HG02970 (cell line): ENCODE measurements around the gene ZBTB2.
"Not testable (repeated sequence)": the region's sequence is repeated elsewhere in the genome, so short reads cannot be mapped to it uniquely, and the experiment has no call there.

Experiments used
- ATAC-seq: cut with Tn5 transposase; IDR thresholded peaks from one replicate; pipeline ENCODE4 v1.9.1; 2021; ENCODE audit warnings: mild to moderate bottlenecking, moderate library complexity, moderate number of reproducible peaks; ENCODE audit not compliant: unreplicated experiment, low FRiP score

ZBTB2 gene

DNA sequence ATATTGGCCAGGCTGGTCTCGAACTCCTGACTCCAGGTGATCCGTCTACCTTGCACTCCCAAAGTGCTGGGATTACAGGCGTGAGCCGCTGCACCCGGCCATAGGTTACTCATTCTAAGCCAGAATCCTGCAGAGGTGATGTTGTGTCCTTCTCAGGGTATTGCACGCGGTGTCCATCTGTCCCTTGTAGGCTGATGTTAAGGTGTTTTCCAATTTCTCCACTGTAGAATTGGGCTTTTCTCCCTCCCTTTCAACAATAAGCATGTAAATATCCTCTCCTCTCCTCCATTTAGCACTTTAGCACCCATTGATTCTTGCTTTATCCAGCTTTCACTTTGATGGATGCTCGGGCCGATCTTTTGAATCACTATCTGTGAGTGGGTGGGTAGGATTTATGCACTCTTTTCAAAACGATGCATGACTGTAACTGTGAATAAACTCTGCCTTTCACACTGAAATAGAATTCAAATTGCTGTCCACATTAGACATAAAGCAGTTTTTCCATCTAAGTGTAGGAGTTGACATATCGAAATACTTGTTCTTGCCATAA, 52.6 kb downstream of the ZBTB2 start:
- ATAC-seq: no peak

DNA sequence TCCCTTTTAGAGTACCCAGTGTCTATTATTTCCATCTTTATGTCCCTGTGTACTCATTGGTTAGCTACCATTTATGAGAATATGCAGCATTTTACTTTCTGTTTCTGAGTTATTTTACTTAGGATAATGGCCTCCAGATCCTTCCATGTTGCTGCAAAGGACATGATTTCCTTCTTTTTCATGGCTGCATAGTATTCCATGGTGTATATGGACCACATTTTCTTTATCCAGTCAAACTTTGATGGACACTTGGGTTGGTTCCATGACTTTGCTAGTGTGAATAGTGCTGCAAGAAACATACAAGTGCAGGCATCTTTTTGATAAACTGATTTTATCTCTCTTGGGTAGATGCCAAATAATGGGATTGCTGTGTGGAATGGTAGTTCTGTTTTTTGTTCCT, 55.4 kb downstream of the ZBTB2 start:
- no peak for ATAC-seq

DNA sequence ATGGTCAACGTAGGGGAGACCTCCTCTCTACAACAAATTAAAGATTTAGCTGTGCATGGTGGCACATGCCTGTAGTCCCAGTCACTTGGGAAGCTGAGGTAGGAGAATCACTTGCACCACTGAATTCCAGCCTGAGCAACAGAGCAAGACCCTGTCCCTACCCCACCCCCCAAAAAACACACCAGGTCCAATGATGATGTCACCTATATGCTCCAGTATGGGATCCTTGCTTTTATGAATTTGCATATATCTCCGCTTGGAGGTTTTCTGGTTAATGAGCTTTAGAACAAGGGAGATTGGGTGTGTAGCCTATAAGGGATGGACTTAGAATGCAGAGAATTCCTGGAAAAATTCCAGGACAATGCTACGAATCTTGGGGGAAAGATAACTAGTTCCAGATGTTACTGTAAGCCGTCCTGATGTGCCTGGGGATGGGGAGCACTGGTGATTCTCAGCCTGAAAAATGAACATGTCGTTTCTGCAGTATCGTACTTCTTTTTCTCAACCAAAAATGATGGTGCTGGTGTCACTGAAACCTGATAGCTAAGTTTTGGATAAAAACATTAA, 61.1 kb downstream of the ZBTB2 start:
- no peak for ATAC-seq

DNA sequence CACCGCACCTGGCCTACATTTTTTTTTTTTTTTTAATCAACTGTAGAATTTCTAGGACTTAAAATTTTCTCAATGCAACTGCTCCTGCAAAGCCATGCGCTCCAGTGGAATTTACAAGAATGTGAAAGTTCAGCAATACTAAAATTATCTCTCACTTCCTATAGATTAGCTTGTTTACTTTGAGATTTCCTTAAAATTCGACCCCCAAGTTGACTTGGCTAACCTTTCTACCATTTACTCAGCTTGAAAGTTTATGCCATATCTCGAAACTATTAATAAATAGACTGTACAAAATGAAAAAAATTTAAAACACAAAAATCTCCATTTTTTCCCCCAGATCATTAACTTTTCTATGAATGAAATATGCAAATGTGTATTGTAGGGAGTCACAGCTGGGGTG, 64.3 kb downstream of the ZBTB2 start:
- ATAC-seq: no peak

DNA sequence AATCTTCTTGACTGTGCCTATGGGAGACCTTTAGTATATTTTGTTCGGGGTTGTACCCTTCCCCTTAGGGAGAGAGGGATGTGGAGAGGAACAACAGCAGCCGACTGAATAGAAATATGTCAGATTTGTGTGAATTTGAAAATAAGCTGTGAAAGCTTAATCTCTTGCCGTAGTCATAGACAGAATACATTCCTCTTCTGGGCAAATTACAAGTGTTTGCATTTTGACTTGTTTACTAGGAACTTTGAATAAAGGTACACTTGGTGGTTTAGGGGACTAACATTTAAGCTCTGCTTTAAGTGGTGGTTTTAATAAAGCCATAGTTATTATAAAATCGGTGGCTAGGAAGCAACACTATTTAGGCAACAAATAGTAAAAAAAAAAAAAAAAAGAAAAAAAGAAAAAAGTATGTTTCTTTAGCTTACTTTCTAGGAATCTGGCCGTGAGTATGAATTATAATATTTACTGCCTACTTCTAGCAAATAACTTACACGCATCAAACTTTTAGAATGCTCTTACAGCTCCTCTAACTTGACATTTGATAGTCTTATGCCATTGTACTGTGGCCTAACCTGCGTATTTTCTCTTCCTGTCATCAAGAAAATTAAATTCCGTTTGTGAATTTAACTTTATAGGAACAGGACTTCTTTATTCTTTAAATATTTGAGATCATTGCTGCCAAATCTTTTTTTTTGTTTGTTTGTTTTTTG, 65.1 kb downstream of the ZBTB2 start:
- no peak for ATAC-seq

DNA sequence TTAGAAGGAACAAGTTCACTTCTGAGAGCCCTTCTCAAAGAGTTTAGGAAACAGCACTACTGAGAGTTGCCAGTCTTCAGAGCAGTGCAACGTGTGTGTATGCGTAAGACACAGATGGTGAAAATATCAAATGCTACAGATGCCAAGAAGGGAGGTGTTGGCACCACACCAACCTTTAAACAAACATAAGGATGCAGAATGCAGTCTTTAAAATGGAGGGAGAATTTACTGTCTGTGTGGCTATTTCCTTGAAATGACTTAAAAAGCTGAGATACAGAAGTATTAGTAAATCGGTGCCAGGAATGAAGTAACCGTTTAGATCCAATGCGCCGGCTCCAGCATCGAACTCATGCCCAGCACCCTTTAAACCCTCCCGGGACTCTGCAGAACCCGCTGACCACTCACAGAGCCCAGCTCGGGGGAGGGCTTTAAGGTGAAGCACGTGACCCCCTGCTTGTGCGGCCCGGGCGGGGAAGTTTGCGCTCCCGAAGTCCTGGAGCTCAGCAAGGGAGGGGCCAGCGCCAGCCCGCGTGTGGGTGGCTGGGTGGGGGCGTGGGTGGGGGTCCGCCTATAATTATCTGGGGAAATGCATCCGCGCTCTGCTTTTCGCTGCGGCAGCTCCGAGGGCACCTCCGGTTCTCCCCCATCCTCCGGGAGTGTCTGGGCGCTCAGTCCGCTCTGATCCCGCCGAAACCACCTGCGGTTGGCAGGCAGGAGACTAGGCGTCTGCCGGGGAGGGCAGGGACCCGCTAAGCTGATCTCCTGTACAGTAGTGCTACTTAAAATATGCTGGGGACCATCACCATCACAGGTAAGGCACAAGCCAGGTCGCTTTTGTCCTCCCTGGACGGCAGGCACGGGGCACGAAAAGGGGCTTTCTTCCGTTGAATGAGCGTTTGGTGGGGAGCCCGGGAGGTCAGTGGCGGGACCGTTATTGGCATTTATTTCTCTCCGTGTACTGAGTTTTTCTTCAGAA, 66.0 kb downstream of the ZBTB2 start:
- no peak for ATAC-seq

DNA sequence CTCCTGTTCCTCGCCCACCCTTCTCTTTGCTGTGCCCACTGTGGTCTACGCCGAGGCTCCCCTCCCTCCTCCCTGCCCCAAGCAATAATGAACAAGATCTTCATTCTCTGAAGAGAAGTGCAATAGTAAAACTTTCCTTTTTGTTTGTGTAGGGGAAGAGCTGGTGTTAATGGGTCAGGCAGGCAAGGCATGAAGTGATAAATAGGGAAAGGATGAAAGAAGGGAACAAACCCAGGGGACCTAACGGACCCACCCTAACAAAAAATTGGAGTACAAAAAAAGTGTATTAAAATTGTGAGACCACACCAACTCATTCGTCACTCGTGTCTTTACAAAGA, 66.9 kb downstream of the ZBTB2 start:
- ATAC-seq: no peak

DNA sequence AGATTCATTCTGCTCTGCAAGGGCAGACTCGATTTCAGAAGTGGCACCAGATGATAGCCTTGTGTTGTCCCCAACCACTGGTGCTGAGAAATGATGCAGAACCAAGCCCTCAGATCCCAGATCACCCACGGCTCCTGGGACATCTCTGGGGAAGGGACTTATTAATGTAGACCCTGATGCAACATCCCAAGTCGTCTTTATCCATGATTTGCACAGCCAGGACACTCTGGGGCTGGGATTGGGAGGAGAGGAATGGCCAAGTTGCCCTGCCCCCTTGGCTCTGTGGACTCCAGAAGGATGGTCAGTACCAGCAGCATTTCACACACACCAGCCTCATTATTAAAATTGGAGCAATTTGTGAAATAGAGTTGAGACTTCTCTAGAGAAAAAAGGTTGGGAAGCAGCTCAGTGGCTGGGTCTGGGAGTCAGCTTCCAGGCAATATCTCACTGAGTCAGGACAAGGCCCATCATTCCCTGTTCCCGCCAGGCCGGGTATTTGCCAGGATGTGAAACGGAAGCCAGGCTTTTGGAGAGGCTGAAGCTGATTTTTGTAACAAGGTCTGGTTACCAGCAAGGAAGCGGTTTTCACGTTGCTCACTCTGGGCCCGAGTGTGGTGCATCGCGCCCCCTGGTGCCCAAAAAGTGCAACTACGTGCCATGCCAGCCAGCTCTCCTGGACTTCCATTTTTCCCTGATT, 67.4 kb downstream of the ZBTB2 start:
- ATAC-seq: no peak

DNA sequence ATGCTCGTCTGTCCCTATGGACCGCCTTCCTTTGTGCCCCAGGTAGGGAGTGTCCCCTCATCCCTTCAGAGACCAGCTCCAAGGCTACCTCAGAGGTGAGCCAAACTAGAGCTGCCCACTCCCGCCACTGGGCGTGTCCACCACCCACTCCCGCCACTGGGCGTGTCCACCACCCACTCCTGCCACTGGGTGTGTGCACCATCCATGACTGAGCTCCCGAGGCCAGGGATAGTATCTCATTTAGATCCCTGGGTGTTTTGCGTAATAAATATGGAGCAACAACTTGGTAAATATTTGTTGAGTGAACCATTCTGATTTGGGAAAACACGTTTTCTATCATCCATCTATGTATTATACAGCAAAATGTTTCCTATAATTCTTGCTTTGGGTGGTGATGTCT, 68.8 kb downstream of the ZBTB2 start:
- no peak for ATAC-seq

DNA sequence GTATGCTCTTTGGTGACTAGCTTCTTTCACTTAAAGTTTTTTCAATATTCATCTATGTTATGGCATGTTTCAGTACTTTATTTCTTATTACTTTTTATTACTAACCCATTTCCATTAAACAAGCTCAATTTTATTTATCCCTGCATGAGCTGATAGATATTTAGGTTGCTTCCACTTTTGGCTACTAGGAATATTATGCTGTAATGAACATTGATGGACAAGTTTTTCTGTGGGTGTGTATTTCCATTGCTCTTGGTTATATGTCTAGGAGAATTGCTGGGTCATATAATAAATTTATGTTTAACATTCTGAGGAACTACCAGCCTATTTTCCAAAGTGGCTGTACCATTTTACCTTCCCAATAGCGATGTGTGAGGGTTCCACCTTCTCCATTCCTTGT, 69.9 kb downstream of the ZBTB2 start:
- no peak for ATAC-seq

DNA sequence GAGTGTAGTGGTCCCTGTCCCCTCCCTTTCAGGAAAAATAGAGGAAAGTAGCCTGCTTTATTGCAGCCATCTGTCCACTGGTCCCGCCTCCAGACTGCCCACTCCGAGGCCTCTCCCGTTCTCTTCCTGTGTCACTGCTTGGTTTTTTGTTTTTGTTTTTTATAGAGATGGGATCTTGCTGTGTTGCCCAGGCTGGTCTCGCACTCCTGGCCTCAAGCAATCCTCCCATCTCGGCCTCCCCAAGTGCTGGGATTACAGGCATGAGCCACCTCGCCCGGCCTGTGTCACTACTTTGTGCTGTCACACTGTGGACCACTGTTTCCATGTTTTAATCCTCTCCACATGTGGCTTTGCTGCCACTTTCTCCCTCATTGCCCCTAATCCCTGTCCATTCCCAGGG, 71.2 kb downstream of the ZBTB2 start:
- no peak for ATAC-seq

DNA sequence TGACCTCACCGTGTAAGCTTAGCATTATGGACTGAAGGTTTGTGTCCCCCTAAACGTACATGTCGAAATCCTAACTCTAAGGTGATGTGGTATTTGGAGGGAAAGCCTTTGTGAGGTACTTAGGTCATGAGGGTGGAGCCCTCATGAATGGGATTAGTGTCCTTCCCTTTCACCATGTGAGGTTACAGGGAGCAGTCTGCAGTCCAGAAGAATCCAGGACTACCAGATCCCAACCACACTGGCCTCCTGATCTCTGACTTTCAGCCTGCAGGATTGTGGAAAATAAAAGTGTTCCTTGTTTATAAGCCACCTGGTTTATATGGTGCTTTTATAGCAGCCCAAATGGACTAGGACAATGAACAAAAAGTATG, 73.4 kb downstream of the ZBTB2 start:
- ATAC-seq: no peak

DNA sequence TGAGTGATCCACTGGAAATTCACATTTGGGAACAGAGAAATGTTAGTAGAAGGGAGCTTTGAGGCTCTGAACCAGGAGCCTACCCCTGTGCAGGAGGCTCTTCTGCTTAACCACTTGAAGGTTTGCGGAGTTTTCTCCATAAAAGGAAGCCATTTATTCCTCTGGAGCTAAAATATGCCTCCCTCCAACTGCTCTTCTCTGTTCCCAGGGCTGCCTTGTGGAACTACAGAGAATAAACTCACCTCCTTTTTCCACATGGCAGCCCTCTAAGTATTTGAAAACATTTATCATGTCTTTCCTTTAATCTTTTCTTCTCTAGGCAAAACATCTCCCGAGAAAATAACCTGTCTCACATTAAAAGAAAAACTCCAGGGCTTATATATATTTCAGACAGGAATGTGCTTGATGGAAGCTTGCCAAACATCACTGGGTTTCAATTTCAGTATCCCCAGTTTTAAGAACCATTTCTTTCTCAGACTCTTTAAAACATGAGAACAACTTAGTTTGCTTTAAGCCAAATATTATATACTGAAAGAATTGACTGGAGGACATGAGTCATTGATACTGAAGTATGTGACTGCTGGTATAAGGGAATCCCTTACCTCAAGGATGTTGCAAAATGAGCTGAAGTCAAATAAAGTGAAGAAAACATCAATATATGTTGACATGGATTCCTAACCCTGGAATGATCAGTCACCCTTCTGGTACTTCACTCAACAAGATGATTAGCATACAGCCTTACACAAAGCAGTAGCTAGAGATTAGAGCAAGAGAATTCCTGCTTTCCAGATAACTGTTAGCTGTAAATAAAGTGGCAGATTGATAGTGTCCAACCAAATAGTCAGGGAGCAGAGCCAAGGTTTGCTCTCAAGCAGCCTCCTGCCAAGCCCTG, 74.0 kb downstream of the ZBTB2 start:
- ATAC-seq: no peak

DNA sequence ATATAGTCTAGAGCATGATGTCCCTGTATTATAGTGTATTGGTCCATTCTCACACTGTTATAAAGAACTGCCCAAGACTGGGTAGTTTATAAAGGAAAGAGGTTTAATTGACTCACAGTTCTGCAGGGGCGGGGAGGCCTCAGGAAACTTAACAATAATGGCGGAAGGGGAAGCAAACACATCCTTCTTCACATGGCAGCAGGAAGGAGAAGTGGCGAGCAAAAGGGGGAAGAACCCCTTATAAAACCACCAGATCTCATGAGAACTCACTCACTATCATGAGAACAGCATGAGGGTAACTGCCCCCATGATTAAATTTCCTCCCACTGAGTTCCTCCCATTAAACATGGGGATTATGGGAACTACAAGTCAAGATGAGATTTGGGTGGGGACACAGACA, 75.7 kb downstream of the ZBTB2 start:
- not testable (repeated sequence) for ATAC-seq
